Measurements from ENCODE around the gene NFKB1. TPM values are rescaled to one million over a fixed set of nuclear protein-coding genes. Genes with fewer than 3 reads are reported as not detected.

NFKB1 gene
- total and polyA plus RNA-seq, 10 of the 15 experiments (the other 5 are each of a cell fraction or from before 2014, with no cell fraction given), result 8.7 to 110 (median 57.3) TPM

DNA sequence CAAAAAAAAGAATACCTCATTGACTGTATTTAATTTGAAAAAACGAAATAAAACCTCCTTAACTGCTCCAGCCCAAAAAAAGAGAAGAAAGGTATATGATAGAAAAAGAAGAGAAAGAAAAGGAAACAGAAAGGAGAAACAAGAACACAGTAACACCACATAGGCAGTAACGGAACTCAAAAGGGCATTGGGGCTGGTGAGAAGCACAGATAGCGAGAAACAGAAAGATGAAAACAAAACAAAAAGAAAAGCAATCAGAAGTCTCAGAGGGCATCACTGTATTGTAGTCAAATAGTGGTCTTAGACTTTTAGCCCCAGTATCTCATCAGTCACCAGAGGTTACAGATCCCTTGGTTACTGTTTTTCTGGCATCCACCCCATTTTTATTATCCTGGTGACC is 88.6 kb downstream of the NFKB1 start:
- Histone ChIP-seq H4K20me1 (ENCODE audit: control insufficient read depth, insufficient read depth) (no peaks in the 10 kb centered on the region), H3K4me1 (ENCODE audit: control insufficient read depth, insufficient read depth, low read length) (peaks cover 25% of the 10 kb centered on the region), H3K27me3 (replicated peaks in 1 of 2; ENCODE audit: control insufficient read depth in 2 of 2, insufficient read depth in 2 of 2, low read length in 1 of 2) (no peaks in the 10 kb centered on the region), H3K79me2 (ENCODE audit: control insufficient read depth, insufficient read depth, low read length) (no peaks in the 10 kb centered on the region; the same call in 1 of the 2 replicates), H3K27ac (ENCODE audit: control insufficient read depth, insufficient read depth) (no peak overlapping the region), H3K4me3 (no peak overlapping the region), H2AFZ (ENCODE audit: control insufficient read depth, low read depth, low read length) (no peak overlapping the region), H3K9ac (ENCODE audit: control insufficient read depth, insufficient read depth, low read length) (no peak overlapping the region), H3K9me3 (replicated peaks; ENCODE audit: control insufficient read depth, insufficient read depth, low read length) (peaks cover 13% of the 10 kb centered on the region; the same call in 2 of the 3 replicates), H3K36me3 (ENCODE audit: control insufficient read depth in 2 of 2, insufficient read depth in 2 of 2, low read length in 1 of 2) (peaks cover 4 to 34% of the 10 kb centered on the region in 2 experiments), H3K4me2 (ENCODE audit: control insufficient read depth, insufficient read depth) (no peak overlapping the region)
- ATAC-seq, result no peak
- 82% methylated on average over 3 of the region's 3 CpGs for WGBS (ENCODE audit: insufficient coverage, insufficient replicate concordance, low lambda C conversion rate, missing lambda C conversion rate)
- BruUV-seq (replicated peaks), result no TSS peak
- ChIA-PET CTCF (no interaction called here), POLR2A (interaction anchor here (0.6 kb wide), 1 partner anchor 271 kb away, joined by 4 read pairs; no protein-coding TSS in a partner anchor), SMC1A (ENCODE audit: uncharacterized antibody, unreplicated experiment) (interaction anchor here (0.9 to 1.7 kb wide), 3 partner anchors 11 to 98 kb away, joined by 3 to 4 read pairs (median 3); no protein-coding TSS in a partner anchor), RAD21 (ENCODE audit: unreplicated experiment) (interaction anchor here (2.0 kb wide), 1 partner anchor 11 kb away, joined by 6 read pairs; no protein-coding TSS in a partner anchor)
- no peak for FAIRE-seq
- intact Hi-C loops (cut with micrococcal nuclease; ENCODE audit: unreplicated experiment) (loop anchor here (5.0 kb wide), 1 partner anchor 87 kb away; the partner anchor contains the start of gene NFKB1), in situ Hi-C loops (cut with MboI) (no loop called here)
- no peak for DNase-seq (ENCODE audit: low read depth, low spot score)
- TF ChIP-seq, protein P1, sequence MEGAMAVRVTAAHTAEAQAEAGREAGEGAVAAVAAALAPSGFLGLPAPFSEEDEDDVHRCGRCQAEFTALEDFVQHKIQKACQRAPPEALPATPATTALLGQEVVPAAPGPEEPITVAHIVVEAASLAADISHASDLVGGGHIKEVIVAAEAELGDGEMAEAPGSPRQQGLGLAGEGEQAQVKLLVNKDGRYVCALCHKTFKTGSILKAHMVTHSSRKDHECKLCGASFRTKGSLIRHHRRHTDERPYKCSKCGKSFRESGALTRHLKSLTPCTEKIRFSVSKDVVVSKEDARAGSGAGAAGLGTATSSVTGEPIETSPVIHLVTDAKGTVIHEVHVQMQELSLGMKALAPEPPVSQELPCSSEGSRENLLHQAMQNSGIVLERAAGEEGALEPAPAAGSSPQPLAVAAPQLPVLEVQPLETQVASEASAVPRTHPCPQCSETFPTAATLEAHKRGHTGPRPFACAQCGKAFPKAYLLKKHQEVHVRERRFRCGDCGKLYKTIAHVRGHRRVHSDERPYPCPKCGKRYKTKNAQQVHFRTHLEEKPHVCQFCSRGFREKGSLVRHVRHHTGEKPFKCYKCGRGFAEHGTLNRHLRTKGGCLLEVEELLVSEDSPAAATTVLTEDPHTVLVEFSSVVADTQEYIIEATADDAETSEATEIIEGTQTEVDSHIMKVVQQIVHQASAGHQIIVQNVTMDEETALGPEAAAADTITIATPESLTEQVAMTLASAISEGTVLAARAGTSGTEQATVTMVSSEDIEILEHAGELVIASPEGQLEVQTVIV (IDR thresholded peaks at IDR 0.05; ENCODE audit: borderline replicate concordance, partially characterized antibody), result no peak
- TF ChIP-seq YY1 (IDR thresholded peaks at IDR 0.05; ENCODE audit: low read depth, low read length), result no peak
- no peak for TF ChIP-seq STAT1 (conservative IDR thresholded peaks at IDR 0.05)
- no peak for TF ChIP-seq RCOR1 (conservative IDR thresholded peaks at IDR 0.05; ENCODE audit: low read depth, low read length)
- TF ChIP-seq MTA3 (IDR thresholded peaks at IDR 0.05; ENCODE audit: borderline replicate concordance, low read length), result no peak
- TF ChIP-seq EZH2 (IDR thresholded peaks at IDR 0.05; ENCODE audit: borderline replicate concordance, control insufficient read depth, low read depth, low read length), result no peak
- TF ChIP-seq NR2C1 (IDR thresholded peaks at IDR 0.05), result no peak
- TF ChIP-seq BCL11A (IDR thresholded peaks at IDR 0.05; ENCODE audit: low read depth, low read length), result no peak
- no peak for TF ChIP-seq NBN (IDR thresholded peaks at IDR 0.05)
- no peak for TF ChIP-seq IRF4 (IDR thresholded peaks at IDR 0.05; ENCODE audit: low read depth, low read length)
- TF ChIP-seq ZNF274 (IDR thresholded peaks at IDR 0.05; ENCODE audit: insufficient read depth, insufficient read length), result no peak
- TF ChIP-seq CBX5 (IDR thresholded peaks at IDR 0.05; ENCODE audit: low read depth), result no peak
- TF ChIP-seq TBL1XR1 (IDR thresholded peaks at IDR 0.05; ENCODE audit: low read depth, low read length), result no peak
- TF ChIP-seq, protein P2, sequence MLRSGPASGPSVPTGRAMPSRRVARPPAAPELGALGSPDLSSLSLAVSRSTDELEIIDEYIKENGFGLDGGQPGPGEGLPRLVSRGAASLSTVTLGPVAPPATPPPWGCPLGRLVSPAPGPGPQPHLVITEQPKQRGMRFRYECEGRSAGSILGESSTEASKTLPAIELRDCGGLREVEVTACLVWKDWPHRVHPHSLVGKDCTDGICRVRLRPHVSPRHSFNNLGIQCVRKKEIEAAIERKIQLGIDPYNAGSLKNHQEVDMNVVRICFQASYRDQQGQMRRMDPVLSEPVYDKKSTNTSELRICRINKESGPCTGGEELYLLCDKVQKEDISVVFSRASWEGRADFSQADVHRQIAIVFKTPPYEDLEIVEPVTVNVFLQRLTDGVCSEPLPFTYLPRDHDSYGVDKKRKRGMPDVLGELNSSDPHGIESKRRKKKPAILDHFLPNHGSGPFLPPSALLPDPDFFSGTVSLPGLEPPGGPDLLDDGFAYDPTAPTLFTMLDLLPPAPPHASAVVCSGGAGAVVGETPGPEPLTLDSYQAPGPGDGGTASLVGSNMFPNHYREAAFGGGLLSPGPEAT (IDR thresholded peaks at IDR 0.05; ENCODE audit: low read depth), result no peak
- no peak for TF ChIP-seq PAX5 (IDR thresholded peaks at IDR 0.05; ENCODE audit: borderline replicate concordance, low read depth, low read length)
